B cell (primary cell): ENCODE data around the gene GPLD1.

Source experiments
- EZH2 ChIP-seq: IDR thresholded peaks from 2 replicates; pipeline ENCODE4 v1.6.1; 2012; ENCODE audit warnings: borderline replicate concordance, low read depth, mild to moderate bottlenecking, moderate library complexity, low read length; ENCODE audit not compliant: insufficient read depth, poor library complexity, severe bottlenecking
- TF ChIP-seq, protein P1 (sequence below): fragments of 200-600 bp; IDR thresholded peaks from one replicate; pipeline ENCODE4 v1.8.0; 2022; ENCODE audit warnings: antibody characterized with exemption, mild to moderate bottlenecking

GRCh38 chr6:24451581-24452388, 37.6 kb downstream of the GPLD1 start:
- TF ChIP-seq, protein P1, sequence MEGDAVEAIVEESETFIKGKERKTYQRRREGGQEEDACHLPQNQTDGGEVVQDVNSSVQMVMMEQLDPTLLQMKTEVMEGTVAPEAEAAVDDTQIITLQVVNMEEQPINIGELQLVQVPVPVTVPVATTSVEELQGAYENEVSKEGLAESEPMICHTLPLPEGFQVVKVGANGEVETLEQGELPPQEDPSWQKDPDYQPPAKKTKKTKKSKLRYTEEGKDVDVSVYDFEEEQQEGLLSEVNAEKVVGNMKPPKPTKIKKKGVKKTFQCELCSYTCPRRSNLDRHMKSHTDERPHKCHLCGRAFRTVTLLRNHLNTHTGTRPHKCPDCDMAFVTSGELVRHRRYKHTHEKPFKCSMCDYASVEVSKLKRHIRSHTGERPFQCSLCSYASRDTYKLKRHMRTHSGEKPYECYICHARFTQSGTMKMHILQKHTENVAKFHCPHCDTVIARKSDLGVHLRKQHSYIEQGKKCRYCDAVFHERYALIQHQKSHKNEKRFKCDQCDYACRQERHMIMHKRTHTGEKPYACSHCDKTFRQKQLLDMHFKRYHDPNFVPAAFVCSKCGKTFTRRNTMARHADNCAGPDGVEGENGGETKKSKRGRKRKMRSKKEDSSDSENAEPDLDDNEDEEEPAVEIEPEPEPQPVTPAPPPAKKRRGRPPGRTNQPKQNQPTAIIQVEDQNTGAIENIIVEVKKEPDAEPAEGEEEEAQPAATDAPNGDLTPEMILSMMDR: no peak
- TF ChIP-seq EZH2: no peak
